HG02943 (cell line): Measurements from ENCODE around the gene HMCN1.
"Not testable (repeated sequence)": the region's sequence is repeated elsewhere in the genome, so short reads cannot be mapped to it uniquely, and the experiment has no call there.

Source experiments
- ATAC-seq: cut with Tn5 transposase; IDR thresholded peaks from one replicate; pipeline ENCODE4 v1.9.1; 2021; ENCODE audit warnings: mild to moderate bottlenecking, low read depth, moderate library complexity; ENCODE audit not compliant: unreplicated experiment

The HMCN1 gene

GRCh38 chr1:185843986-185844385, 109.8 kb downstream of the HMCN1 start:
- no peak for ATAC-seq

- no peak for ATAC-seq
Observed at GRCh38 chr1:185846672-185847444, 112.7 kb downstream of the HMCN1 start.

- ATAC-seq = no peak
Observed at GRCh38 chr1:185849014-185849413, 114.8 kb downstream of the HMCN1 start.

DNA sequence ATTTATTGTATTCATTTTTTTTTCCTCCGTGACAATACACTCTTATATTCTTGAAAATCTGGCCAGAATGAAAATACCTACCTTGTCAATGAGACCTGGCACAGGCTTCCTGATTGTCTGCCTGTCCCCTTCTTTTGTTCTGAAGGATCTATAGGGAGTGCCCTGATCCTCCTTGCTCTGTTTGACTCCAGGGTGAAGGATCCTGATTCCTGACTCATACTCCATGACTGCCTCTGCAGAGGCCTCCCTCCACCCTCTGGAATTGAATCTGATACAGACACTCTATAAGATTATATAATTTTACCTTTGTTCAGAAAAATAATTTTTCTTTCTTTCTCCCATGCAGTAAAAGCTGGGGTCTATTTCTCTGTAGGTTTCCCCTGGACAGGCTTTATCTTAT, 116.2 kb downstream of the HMCN1 start:
- no peak for ATAC-seq

DNA sequence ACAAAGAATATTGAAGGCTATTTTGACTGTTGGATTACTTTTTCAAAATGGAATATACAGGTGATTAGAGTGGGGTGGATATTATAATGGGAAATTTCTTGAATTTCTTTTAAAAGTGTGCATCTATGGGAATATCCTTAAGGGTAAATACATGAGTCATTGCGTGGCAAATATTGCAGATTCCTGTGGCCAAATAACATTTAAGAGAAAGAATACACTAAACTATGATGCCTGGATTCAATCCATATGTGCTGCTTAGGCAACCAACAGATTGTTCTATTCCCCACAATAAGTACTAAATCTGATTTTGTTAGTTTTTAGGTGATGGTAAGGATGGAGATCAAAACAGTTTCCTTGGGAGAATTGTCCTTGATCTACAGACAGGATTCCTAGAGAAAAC, 119.5 kb downstream of the HMCN1 start:
- ATAC-seq = no peak

DNA sequence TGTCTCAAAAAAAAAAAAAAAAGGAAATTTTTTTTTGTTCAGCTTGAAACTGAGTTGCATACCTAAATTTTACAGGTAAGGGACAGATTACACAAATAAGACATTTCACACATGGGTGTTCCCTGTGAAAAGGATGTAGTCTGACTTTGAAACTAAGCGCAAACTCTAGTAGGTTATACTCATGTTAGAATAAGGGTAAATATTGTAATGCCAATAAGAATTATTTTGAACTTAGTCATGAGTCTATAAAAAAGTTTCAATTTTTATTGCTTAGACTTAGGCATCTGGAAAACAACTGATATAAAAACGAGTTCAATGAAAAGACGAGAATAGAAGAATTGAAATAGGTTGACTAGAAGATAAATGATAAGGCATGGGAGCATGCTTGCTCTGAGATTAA, 122.3 kb downstream of the HMCN1 start:
- no peak for ATAC-seq

GRCh38 chr1:185857442-185857841, 123.3 kb downstream of the HMCN1 start:
- ATAC-seq = no peak

DNA sequence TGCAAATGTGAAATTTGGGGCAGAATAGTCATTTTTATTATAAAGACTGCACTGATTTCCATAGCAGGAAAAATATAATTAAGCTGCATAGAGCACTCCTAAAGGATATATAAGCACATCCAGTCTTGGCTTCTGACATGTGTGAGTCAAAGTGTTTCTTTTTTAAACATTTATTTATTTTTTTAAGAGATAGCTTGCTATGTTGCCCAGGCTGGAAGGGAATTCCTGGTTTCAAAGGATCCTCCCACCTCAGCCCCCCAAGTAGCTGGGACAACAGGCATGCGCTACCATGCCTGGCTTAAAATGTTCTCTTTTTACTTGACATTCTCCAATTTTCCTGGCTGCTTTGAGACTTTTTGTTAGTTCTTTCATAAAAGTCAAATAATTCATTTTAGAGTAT, 126.1 kb downstream of the HMCN1 start:
- no peak for ATAC-seq

- no peak for ATAC-seq
Observed at GRCh38 chr1:185860859-185861258, 126.7 kb downstream of the HMCN1 start.

GRCh38 chr1:185861630-185862029, 127.4 kb downstream of the HMCN1 start:
- ATAC-seq = no peak

DNA sequence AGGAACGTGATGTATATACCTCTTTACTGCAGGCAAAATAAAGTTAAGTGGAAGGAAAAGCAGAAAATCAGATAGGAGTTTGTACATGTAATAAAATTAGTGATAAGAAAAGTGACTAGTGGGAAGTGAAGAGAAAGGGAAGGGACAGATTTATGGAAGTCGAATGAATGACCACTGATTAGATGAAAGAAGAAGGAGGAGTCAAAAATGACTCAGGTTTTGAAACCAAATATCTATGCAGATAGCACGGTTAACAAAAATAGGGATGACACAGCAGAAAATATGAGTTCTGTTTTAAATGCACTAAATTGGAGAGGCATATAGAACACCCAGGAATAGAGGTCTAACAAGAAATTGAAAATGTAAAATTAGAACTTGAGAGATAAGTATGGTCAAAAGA, 128.0 kb downstream of the HMCN1 start:
- ATAC-seq = no peak

DNA sequence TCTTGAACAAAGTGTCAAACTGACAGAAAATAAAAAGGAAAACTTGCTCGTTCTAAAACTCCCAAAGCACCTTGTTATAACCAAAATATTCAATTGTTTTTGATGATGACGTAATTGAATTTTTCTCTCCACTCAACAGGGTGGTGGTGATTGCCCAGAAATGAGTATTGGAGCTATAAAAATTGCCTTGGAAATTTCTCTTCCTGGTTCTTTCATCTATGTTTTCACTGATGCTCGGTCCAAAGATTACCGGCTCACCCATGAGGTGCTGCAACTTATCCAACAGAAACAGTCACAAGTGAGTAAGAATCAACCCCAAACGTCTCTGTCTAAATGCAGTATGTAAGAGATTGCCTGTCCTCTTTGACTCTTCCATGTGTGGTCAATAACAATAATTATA, 130.1 kb downstream of the HMCN1 start:
- ATAC-seq = no peak

DNA sequence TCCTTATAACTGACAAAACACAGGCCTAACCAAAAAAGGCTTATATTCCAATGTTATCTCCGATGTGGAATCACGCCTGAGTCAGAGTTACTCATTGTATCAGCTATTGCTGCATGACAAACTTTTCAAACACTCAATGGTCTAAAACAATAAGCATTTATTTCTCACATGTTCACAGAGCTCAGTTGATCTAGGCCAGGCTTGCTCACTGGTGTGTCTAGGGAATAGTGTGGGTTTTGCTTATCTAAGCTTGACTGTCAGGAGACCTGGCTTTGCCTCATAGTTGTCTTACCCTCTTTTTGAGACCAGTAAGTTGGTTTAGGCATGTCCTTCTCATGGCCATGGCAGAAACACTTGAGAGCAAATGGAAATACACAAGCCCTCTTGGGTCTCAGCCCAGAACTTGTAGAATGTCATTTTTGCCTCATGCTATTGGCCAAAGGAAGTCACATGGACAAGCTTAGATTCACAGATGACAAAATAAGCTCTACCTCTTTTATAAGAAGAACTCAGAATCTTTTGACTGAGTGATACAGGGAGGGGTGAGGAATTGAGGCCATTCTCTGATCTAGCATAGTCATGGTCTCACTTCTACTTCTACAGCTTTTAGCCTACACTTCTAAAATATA, 130.8 kb downstream of the HMCN1 start:
- no peak for ATAC-seq

- no peak for ATAC-seq
Observed at GRCh38 chr1:185869590-185869989, 135.4 kb downstream of the HMCN1 start.

DNA sequence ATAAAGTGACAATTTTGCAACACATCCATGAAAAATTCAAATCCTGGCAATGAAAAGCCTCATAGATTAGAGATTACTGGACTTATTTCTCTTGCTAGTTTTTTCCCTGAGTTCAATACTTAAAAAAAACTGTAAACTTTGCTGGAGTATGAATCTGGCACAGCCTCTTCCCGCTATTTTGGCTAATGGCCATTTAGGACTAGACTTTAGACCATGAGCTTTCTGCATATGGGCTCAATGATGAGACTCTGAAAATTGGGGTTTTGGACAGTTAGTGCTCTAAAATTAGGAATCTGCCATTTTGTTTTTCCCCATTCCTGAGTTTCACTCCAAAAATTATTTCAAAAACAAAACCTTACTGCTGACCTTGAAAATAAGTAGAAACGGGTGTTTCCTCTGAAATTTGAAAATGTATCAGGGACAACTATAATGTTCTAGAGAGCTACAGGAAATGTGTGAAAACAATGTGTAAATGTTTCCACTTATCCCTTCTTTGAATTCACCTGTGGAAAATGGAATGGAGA, 137.5 kb downstream of the HMCN1 start:
- ATAC-seq = no peak

DNA sequence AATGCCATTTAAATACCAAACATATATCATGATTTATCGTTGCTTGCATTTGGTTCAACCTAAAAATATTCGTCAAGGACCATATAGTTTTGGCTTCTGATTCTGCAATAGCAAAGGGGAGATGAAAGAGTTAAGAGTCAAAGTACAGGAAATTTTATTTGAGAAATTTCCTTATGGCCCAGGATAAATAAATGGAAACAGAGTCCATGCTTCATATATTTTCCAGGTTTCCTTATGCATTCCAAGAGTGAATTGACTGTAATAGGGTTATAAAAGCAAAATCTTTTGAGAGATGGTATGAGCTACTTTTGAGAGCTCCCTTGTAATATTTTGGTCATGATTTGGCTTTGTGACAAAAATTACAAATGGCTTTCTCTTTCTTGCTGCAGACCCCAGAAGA, 140.1 kb downstream of the HMCN1 start:
- no peak for ATAC-seq

DNA sequence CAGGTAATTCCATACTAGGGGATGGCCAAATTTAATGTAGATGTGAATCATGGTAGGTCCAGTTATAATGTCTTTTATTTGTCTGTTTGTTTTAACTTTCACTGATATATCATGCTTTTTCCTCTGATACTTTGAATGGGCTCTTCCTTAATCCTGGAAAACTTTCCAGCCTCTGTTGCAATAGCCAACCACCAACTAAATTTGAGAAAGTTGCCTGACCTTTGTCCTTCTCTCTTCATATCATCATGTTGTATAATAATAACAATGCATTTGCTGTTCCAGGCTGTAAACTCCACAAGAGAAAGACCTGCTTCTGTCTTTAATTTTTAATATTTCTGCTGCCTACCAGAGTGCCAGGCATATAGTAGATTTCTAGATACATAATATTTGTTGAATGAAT, 146.1 kb downstream of the HMCN1 start:
- ATAC-seq = no peak

DNA sequence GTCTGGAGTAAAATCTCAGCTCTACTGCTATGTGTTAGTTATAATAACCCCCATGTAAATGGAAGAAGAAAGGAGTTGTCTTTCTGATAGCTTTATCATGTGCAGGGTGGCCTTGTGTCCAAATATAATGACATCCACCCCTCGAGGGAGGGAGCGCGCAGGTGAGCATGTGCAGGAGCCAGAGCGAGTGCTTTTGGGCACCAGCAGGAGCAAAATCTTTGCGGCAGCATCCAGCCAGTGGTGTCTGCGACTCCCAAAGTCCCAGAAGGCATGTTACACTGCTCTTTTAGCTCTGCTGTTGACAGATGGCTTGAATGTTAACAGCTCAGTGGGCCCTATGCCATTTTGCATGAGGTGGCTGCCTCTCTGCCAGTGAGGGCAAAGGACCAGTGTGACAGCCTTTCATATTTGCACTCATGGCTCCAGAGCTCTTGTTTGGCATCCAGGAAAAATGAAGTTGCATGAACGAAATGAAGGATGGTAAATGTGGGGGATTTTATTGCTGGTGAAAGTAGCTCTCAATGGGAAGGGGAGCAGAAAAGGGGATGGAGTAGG, 146.7 kb downstream of the HMCN1 start:
- ATAC-seq = no peak

DNA sequence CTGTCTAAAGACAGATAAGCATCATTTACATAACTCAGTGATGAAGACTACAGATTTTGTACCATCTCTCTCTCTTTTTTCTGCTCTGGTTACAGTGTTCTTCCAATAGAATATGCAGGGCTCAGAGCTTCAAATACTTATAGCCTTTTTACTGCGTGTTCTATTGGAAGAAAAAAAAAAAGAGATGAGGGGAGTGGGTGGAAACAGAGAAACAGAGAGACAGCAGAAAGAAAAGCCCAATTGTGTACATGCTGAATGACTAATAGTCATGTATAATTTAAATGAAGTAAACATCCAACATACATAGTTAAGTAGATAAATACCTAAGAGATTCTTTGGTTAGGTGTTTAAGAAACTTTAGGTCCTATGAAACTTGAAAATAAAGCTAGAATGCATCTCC, 151.9 kb downstream of the HMCN1 start:
- ATAC-seq = no peak

GRCh38 chr1:185886671-185887070, 152.5 kb downstream of the HMCN1 start:
- no peak for ATAC-seq

DNA sequence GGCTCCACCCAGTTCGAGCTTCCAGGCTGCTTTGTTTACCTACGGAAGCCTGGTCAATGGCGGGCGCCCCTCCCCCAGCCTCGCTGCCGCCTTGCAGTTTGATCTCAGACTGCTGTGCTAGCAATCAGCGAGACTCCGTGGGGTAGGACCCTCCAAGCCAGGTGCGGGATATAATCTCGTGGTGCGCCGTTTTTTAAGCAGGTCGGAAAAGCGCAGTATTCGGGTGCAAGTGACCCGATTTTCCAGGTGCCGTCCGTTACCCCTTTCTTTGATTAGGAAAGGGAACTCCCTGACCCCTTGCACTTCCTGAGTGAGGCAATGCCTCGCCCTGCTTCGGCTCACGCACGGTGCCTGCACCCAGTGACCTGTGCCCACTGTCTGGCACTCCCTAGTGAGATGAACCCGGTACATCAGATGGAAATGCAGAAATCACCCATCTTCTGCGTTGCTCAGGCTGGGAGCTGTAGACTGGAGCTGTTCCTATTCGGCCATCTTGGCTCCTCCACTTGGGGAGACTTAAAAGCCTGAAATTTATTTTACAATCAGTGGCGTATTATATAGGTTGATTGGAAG, 158.7 kb downstream of the HMCN1 start:
- ATAC-seq = not testable (repeated sequence)
